GM21447 (cell line): ENCODE measurements around the gene NFKBIL1.
"Not testable (repeated sequence)": the region's sequence is repeated elsewhere in the genome, so short reads cannot be mapped to it uniquely, and the experiment has no call there.

Experiments
- ATAC-seq: cut with Tn5 transposase; IDR thresholded peaks from one replicate; pipeline ENCODE4 v1.9.1; 2021; ENCODE audit not compliant: unreplicated experiment

The NFKBIL1 gene

GRCh38 chr6:31546958-31547726 lies at the start of gene NFKBIL1:
TSS of gene NFKBIL1 (plus strand) at chr6:31547608. CDS start at chr6:31547695, 87 bp downstream.
- peak; percentile 65 for ATAC-seq

GRCh38 chr6:31498748-31499147 lies 48.7 kb upstream of the NFKBIL1 start:
- no peak for ATAC-seq

GRCh38 chr6:31499648-31500047 lies 47.8 kb upstream of the NFKBIL1 start:
- not testable (repeated sequence) for ATAC-seq

- no peak for ATAC-seq
Measured at GRCh38 chr6:31502586-31502985, 44.8 kb upstream of the NFKBIL1 start.

GRCh38 chr6:31509036-31509435 lies 38.4 kb upstream of the NFKBIL1 start:
- not testable (repeated sequence) for ATAC-seq

GRCh38 chr6:31510007-31510406 lies 37.4 kb upstream of the NFKBIL1 start:
- ATAC-seq: no peak

GRCh38 chr6:31513456-31514165 lies 33.8 kb upstream of the NFKBIL1 start:
- no peak for ATAC-seq

- no peak for ATAC-seq
Measured at GRCh38 chr6:31521835-31522234, 25.6 kb upstream of the NFKBIL1 start.

- no peak for ATAC-seq
Measured at GRCh38 chr6:31525553-31525931, 21.9 kb upstream of the NFKBIL1 start.

GRCh38 chr6:31525932-31526591 lies 21.3 kb upstream of the NFKBIL1 start:
- ATAC-seq: no peak

GRCh38 chr6:31528307-31528777 lies 19.1 kb upstream of the NFKBIL1 start:
- ATAC-seq: no peak

- ATAC-seq: no peak
Measured at GRCh38 chr6:31528821-31529328, 18.5 kb upstream of the NFKBIL1 start, which contains the start of gene MCCD1. TSS of gene MCCD1 (plus strand) at chr6:31528962. CDS start at chr6:31529015, 53 bp downstream.

GRCh38 chr6:31529329-31530150 lies 17.9 kb upstream of the NFKBIL1 start:
- no peak for ATAC-seq

GRCh38 chr6:31530659-31531058 lies 16.7 kb upstream of the NFKBIL1 start:
- no peak for ATAC-seq

- ATAC-seq: no peak
Measured at GRCh38 chr6:31531162-31531561, 16.2 kb upstream of the NFKBIL1 start.

- no peak for ATAC-seq
Measured at GRCh38 chr6:31531771-31532643, 15.4 kb upstream of the NFKBIL1 start.

- no peak for ATAC-seq
Measured at GRCh38 chr6:31532644-31533454, 14.6 kb upstream of the NFKBIL1 start.

GRCh38 chr6:31533455-31533841 lies 14.0 kb upstream of the NFKBIL1 start:
- ATAC-seq: no peak

GRCh38 chr6:31534011-31534410 lies 13.4 kb upstream of the NFKBIL1 start:
- ATAC-seq: no peak
